ENCODE data around the gene CLDN3.
"Not testable (repeated sequence)": the region's sequence is repeated elsewhere in the genome, so short reads cannot be mapped to it uniquely, and the experiment has no call there.

CLDN3 gene

DNA sequence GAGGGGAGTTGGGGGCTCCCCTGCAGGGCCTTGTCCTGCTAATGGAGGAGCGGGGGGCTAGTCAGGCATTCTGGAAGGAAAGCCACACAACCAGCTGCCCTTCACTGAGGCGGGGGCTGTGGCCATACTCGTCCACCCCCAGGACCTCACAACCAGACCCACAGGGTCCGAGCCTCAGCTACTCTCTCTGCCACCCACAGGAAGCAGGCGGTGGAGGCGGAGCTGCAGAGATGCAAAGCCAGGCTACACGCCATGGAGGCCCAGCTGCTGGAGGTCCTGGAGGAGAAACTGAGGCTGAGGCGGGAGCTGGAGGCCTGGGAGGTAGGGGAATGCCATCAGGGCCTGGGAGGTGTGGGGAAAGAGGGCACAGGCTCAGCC is 34.6 kb downstream of the CLDN3 start:
- TF ChIP-seq POLR2A (IDR thresholded peaks at IDR 0.05; ENCODE audit: low read depth, low read length): no peak
- FAIRE-seq (no peak), DNase-seq (ENCODE audit: insufficient read length, low spot score) (no peak)

DNA sequence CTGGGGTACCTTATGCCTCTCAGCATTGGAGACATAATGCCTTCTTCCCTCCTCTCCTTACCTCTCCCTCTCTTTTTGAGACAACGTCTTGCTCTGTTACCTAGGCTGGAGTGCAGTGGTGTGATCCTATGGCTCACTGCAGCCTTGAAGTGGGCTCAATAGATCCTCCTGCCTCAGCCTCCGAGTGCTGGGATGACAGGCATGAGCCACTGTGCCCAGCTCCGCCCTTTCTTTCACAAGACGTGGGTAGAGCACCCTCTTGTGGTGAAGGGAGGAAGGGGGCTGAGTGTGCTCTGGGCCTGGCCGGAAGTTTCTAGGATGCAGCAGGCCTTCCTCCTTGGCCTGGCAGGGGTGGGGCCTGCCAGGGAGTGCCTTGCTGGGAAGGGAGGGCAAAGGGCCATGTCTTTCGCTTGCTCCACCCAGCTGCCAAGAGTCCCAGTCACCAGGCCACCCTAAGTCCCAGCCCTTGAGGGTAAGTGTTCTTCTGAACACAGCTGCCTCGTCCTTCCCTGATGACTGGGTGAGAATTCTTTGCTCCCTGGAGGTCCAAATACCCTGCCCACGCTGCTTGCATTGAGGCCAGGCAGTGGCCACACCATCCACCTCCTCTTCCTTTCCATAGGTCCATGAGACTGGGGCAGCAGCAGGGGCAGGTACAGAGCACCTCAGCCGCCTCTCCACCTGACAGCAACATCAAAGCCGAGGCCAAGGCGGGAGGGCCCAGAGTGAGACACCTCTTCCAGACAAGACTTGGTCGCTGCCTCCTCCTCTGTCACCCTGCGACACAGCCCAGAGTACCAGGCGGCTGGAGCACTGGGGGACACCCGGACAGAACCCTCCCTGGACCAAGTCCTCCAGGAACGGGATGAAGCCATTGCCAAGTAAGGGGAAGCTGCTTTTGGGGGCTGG is 35.2 kb downstream of the CLDN3 start:
- TF ChIP-seq POLR2A (IDR thresholded peaks at IDR 0.05; ENCODE audit: low read depth, low read length): peak; percentile 35; the same call in 1 of the 2 replicates
- FAIRE-seq: peak; percentile 62
- DNase-seq (ENCODE audit: insufficient read length, low spot score): peak; percentile 92

GRCh38 chr7:73732397-73732796 is 37.7 kb downstream of the CLDN3 start:
- DNase-seq (ENCODE audit: insufficient read length, low spot score): no peak
- no peak for FAIRE-seq
- no peak for TF ChIP-seq POLR2A (IDR thresholded peaks at IDR 0.05; ENCODE audit: low read depth, low read length)

- no peak for TF ChIP-seq POLR2A (IDR thresholded peaks at IDR 0.05; ENCODE audit: low read depth, low read length)
- DNase-seq (ENCODE audit: insufficient read length, low spot score) (no peak), FAIRE-seq (no peak)
Measured at GRCh38 chr7:73730485-73730884, 39.6 kb downstream of the CLDN3 start.

GRCh38 chr7:73728551-73728950 is 41.5 kb downstream of the CLDN3 start:
- FAIRE-seq: no peak
- no peak for DNase-seq (ENCODE audit: insufficient read length, low spot score)
- TF ChIP-seq POLR2A (IDR thresholded peaks at IDR 0.05; ENCODE audit: low read depth, low read length): no peak

- no peak for FAIRE-seq
- TF ChIP-seq POLR2A (IDR thresholded peaks at IDR 0.05; ENCODE audit: low read depth, low read length): no peak
Measured at GRCh38 chr7:73727952-73728351, 42.1 kb downstream of the CLDN3 start.

GRCh38 chr7:73726083-73726466 is 44.0 kb downstream of the CLDN3 start:
- TF ChIP-seq POLR2A (IDR thresholded peaks at IDR 0.05; ENCODE audit: low read depth, low read length): no peak
- FAIRE-seq (no peak), DNase-seq (ENCODE audit: insufficient read length, low spot score) (no peak)

More at GRCh38 chr7:73727952-73728351, 42.1 kb downstream of the CLDN3 start:
- no peak for DNase-seq (ENCODE audit: insufficient read length, low spot score)

- FAIRE-seq (no peak), DNase-seq (ENCODE audit: insufficient read length, low spot score) (no peak)
- TF ChIP-seq POLR2A (IDR thresholded peaks at IDR 0.05; ENCODE audit: low read depth, low read length): no peak
Measured at GRCh38 chr7:73723813-73724212, 46.3 kb downstream of the CLDN3 start.

DNA sequence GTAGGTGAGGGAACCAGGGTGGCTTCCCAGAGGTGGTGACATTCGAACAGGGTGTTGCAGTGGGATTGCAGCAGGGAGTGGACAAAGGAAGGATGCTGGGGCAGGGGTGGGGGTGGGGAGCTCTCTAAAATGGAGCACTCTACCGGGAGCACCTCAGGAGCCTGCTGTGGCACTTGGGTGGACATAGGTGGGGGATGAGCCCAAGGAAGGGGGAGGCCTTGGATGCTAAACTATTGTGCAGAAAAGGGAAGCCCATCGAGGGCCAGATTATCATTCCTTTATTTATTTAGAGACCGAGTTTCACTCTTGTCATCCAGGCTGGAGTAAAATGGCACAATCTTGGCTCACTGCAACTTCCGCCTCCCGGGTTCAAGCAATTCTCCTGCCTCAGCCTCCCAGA is 47.3 kb downstream of the CLDN3 start:
- FAIRE-seq: no peak
- no peak for DNase-seq (ENCODE audit: insufficient read length, low spot score)
- no peak for TF ChIP-seq POLR2A (IDR thresholded peaks at IDR 0.05; ENCODE audit: low read depth, low read length)

GRCh38 chr7:73722182-73722581 is 47.9 kb downstream of the CLDN3 start:
- not testable (repeated sequence) for DNase-seq (ENCODE audit: insufficient read length, low spot score); FAIRE-seq

DNA sequence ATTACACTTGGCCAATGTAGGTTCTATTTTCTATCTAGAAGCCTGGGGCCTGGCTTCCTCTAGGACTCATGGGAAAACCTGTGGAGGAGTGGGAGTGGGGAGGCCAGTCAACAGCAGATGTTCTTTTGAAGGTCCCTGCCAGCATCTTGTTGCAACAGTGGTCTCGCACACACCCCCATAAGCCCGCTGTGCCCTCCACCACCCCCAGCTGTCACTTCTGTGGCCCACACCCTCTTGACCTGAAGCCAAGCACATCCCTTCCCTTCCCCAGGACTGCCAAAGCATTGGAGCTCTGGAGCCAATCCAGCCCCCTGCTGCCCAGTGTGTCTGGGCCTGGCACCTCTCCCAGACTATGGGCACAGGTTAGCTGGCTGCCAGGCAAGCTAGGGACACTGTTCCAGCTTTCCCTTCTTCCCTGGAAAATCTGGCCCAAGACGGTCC is 48.7 kb downstream of the CLDN3 start:
- FAIRE-seq (no peak), DNase-seq (ENCODE audit: insufficient read length, low spot score) (no peak)
- TF ChIP-seq POLR2A (IDR thresholded peaks at IDR 0.05; ENCODE audit: low read depth, low read length): no peak

GRCh38 chr7:73720443-73720842 is 49.6 kb downstream of the CLDN3 start:
- not testable (repeated sequence) for FAIRE-seq; DNase-seq (ENCODE audit: insufficient read length, low spot score)

DNA sequence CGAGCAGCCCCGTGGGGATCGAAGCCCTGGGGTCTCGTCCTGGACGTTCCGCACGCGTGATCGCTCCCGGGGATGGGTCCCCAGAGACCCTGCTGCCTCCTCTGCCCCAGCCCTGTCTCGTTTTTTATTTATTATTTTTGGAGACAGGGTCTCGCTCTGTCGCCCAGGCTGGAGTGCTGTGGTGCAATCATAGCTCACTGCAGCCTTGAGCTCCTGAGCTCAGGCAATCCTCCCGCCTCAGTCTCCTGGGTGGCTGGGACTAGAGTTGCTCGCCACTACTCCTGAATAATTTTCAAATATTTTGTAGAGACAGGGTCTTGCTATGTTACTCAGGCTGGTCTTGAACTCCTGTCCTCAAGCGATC is 50.3 kb downstream of the CLDN3 start:
- no peak for FAIRE-seq
- no peak for DNase-seq (ENCODE audit: insufficient read length, low spot score)
- no peak for TF ChIP-seq POLR2A (IDR thresholded peaks at IDR 0.05; ENCODE audit: low read depth, low read length)

Measured in H54 (cell line).